ENCODE results near the gene RHBDL2.

The RHBDL2 gene

DNA sequence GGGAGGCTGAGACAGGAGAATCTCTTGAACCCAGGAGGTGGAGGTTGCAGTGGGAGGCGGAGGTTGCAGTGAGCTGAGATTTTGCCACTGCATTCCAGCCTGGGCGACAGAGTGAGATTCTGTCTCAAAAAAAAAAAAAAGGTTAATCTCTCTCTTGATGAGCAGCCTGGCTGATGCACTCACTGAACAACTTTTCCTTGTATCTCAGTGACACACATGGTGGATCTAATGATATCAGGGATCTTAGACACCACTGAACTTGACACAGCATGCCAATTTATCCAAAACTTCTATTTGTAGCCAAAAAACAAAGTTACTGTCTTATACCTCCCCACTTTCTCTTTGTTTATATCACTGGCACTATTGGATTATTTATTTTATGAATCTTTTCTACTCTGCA lies 16.2 kb downstream of the RHBDL2 start:
- no peak for TF ChIP-seq TAF1 (IDR thresholded peaks at IDR 0.05; ENCODE audit: borderline replicate concordance, insufficient read depth, low read length)
- no peak for TF ChIP-seq FOXP2 (optimal IDR thresholded peaks at IDR 0.05; ENCODE audit: borderline replicate concordance, extremely low read depth, extremely low read length, insufficient read depth)
- no peak for TF ChIP-seq POLR2AphosphoS5 (IDR thresholded peaks at IDR 0.05; ENCODE audit: low read depth, low read length)
- TF ChIP-seq, protein P1, sequence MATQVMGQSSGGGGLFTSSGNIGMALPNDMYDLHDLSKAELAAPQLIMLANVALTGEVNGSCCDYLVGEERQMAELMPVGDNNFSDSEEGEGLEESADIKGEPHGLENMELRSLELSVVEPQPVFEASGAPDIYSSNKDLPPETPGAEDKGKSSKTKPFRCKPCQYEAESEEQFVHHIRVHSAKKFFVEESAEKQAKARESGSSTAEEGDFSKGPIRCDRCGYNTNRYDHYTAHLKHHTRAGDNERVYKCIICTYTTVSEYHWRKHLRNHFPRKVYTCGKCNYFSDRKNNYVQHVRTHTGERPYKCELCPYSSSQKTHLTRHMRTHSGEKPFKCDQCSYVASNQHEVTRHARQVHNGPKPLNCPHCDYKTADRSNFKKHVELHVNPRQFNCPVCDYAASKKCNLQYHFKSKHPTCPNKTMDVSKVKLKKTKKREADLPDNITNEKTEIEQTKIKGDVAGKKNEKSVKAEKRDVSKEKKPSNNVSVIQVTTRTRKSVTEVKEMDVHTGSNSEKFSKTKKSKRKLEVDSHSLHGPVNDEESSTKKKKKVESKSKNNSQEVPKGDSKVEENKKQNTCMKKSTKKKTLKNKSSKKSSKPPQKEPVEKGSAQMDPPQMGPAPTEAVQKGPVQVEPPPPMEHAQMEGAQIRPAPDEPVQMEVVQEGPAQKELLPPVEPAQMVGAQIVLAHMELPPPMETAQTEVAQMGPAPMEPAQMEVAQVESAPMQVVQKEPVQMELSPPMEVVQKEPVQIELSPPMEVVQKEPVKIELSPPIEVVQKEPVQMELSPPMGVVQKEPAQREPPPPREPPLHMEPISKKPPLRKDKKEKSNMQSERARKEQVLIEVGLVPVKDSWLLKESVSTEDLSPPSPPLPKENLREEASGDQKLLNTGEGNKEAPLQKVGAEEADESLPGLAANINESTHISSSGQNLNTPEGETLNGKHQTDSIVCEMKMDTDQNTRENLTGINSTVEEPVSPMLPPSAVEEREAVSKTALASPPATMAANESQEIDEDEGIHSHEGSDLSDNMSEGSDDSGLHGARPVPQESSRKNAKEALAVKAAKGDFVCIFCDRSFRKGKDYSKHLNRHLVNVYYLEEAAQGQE (IDR thresholded peaks at IDR 0.05; ENCODE audit: insufficient read depth in 1 of 2, low read depth in 2 of 2, low read length in 2 of 2) = no peak
- no peak for TF ChIP-seq SIN3A (IDR thresholded peaks at IDR 0.05; ENCODE audit: borderline replicate concordance, insufficient read depth, low read length)

DNA sequence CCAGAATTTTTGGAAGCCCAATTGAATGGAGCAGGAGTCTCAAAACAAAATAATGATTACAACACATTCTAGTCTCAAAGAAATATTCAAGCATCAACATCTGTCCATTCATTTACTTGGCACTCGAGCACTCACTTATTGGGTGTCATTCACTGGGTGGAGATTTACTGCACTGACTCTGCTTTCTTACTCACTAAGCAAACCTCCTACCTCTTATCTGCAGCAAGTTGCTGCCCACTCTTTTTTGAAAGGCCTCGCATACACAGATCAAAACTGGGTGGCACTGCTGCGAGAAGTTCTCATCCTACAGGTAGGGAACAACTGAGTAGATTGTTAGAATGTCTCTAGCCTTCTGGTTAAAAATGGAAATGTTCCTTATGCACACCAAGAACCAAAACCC lies 18.0 kb downstream of the RHBDL2 start:
- no peak for TF ChIP-seq FOXP2 (optimal IDR thresholded peaks at IDR 0.05; ENCODE audit: borderline replicate concordance, extremely low read depth, extremely low read length, insufficient read depth)
- TF ChIP-seq TAF1 (IDR thresholded peaks at IDR 0.05; ENCODE audit: borderline replicate concordance, insufficient read depth, low read length) = no peak
- TF ChIP-seq POLR2AphosphoS5 (IDR thresholded peaks at IDR 0.05; ENCODE audit: low read depth, low read length) = no peak
- TF ChIP-seq SIN3A (IDR thresholded peaks at IDR 0.05; ENCODE audit: borderline replicate concordance, insufficient read depth, low read length) = no peak
- TF ChIP-seq, protein P1 (IDR thresholded peaks at IDR 0.05; ENCODE audit: insufficient read depth in 1 of 2, low read depth in 2 of 2, low read length in 2 of 2) = no peak

DNA sequence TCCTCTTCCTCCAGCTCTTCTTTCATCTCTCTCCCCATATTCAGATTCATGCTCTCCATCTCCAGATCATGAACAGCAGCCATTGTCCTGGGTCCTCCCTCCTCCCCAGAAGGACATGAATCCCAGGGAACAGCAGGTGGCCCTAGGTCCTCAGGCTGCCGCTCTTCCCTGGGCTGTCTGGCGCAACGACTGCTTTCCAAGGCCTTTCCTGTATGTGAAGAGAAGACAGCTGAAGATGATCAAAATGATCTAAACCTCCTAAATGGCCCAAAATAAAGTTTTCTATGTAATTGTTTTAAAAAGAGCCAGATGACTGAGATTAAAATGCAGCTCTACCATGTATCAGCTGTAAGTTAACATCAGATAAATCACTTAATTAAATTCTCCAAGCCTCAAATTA lies 22.5 kb downstream of the RHBDL2 start:
- TF ChIP-seq, protein P1 (IDR thresholded peaks at IDR 0.05; ENCODE audit: insufficient read depth in 1 of 2, low read depth in 2 of 2, low read length in 2 of 2) = no peak
- TF ChIP-seq SIN3A (IDR thresholded peaks at IDR 0.05; ENCODE audit: borderline replicate concordance, insufficient read depth, low read length) (no peak), FOXP2 (optimal IDR thresholded peaks at IDR 0.05; ENCODE audit: borderline replicate concordance, extremely low read depth, extremely low read length, insufficient read depth) (no peak), POLR2AphosphoS5 (IDR thresholded peaks at IDR 0.05; ENCODE audit: low read depth, low read length) (no peak), TAF1 (IDR thresholded peaks at IDR 0.05; ENCODE audit: borderline replicate concordance, insufficient read depth, low read length) (no peak)

DNA sequence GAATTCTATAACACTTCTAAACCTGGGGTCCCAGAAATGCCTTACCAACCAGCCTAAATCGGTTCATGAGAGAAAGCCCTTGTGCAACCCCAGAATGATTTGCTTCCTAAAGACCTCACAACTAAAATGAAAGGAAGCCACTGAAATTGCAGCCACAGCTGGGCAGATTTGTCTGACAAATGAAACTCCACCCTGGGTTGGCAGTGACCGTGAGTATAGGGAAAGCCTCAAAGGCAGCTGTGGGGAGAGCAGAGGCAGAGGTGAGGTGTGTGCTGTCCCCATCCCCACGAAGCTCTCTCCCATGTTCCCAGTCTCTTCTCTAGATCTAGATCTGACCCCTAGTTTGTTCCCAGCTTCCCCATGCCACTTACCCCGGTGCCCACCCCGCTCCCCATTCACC lies 23.1 kb downstream of the RHBDL2 start:
- TF ChIP-seq TAF1 (IDR thresholded peaks at IDR 0.05; ENCODE audit: borderline replicate concordance, insufficient read depth, low read length) = no peak
- no peak for TF ChIP-seq FOXP2 (optimal IDR thresholded peaks at IDR 0.05; ENCODE audit: borderline replicate concordance, extremely low read depth, extremely low read length, insufficient read depth)
- no peak for TF ChIP-seq POLR2AphosphoS5 (IDR thresholded peaks at IDR 0.05; ENCODE audit: low read depth, low read length)
- TF ChIP-seq, protein P1 (IDR thresholded peaks at IDR 0.05; ENCODE audit: insufficient read depth in 1 of 2, low read depth in 2 of 2, low read length in 2 of 2) = no peak
- TF ChIP-seq SIN3A (IDR thresholded peaks at IDR 0.05; ENCODE audit: borderline replicate concordance, insufficient read depth, low read length) = no peak

DNA sequence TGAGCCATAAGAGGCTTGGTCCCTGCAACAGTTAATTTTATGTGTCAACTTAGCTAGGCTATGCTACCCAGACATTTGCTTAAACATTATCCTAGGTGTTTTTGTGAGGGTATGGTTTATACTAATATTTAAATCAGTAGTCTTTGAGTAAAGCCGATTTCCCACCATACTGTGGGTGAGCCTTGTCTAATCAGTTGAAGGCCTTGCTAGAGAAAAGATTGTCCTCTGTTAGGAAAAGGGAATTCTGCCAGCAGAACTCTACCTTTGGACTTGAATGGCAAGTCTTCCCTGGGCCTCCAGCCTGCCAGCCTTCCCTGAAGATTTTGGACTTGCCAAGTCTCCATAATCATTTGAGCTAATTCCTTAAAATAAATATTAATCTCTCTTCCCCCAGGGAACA lies 23.9 kb downstream of the RHBDL2 start:
- TF ChIP-seq SIN3A (IDR thresholded peaks at IDR 0.05; ENCODE audit: borderline replicate concordance, insufficient read depth, low read length) = no peak

Data from PFSK-1 (cell line).